ENCODE data around the gene AFTPH. TPM values are rescaled to one million over a fixed set of nuclear protein-coding genes. Genes with fewer than 3 reads are reported as not detected.

The AFTPH gene
- total RNA-seq, 1 experiment from 2014 or later: 14.9 TPM

- POLR2A ChIA-PET: no interaction called here
- 0 out of 2 replicates have a peak, but pooled peaks have one; percentile 18 for TF ChIP-seq CTCF (IDR thresholded peaks at IDR 0.05)
- TF ChIP-seq AFF4 (CRISPR knock-in tag; IDR thresholded peaks at IDR 0.05; ENCODE audit: borderline replicate concordance): no peak
- H3K4me1 Mint-ChIP-seq: no peaks in the 10 kb centered on the region
- DNase-seq (ENCODE audit: low spot score) (no peak), ATAC-seq (no peak)
- no peak overlapping the region for H3K4me3 Mint-ChIP-seq
- CTCF ChIA-PET: interaction anchor here (0.8 to 2.2 kb wide), 24 partner anchors 9 to 537 kb away, joined by 3 to 17 read pairs (median 3); no protein-coding TSS in a partner anchor
- H3K27ac Mint-ChIP-seq: no peak overlapping the region
- H3K27me3 Mint-ChIP-seq (ENCODE audit: low read depth): no peaks in the 10 kb centered on the region
- no peaks in the 10 kb centered on the region for H3K9me3 Mint-ChIP-seq
- peaks cover 16% of the 10 kb centered on the region; the same call in 1 of the 2 replicates for H3K36me3 Mint-ChIP-seq
Observed at GRCh38 chr2:64586883-64587481, 62.9 kb downstream of the AFTPH start.

GRCh38 chr2:64587561-64587960 lies 63.4 kb downstream of the AFTPH start:
- ChIA-PET CTCF (interaction anchor here (0.8 to 2.2 kb wide), 23 partner anchors 9 to 538 kb away, joined by 3 to 17 read pairs (median 3); no protein-coding TSS in a partner anchor), POLR2A (no interaction called here)
- Mint-ChIP-seq H3K27ac (no peak overlapping the region), H3K9me3 (no peaks in the 10 kb centered on the region), H3K4me1 (no peaks in the 10 kb centered on the region), H3K4me3 (no peak overlapping the region), H3K36me3 (peaks cover 18% of the 10 kb centered on the region; the same call in 1 of the 2 replicates), H3K27me3 (ENCODE audit: low read depth) (no peaks in the 10 kb centered on the region)
- no peak for ATAC-seq
- no peak for DNase-seq (ENCODE audit: low spot score)
- TF ChIP-seq IRF1 (CRISPR knock-in tag; IDR thresholded peaks at IDR 0.05) (no peak), PRDM15 (CRISPR knock-in tag; IDR thresholded peaks at IDR 0.05) (no peak), USF2 (CRISPR knock-in tag; IDR thresholded peaks at IDR 0.05) (no peak), PRRX2 (CRISPR knock-in tag; IDR thresholded peaks at IDR 0.05) (no peak), RELA (CRISPR knock-in tag; IDR thresholded peaks at IDR 0.05; ENCODE audit: borderline replicate concordance) (no peak), SOX15 (CRISPR knock-in tag; IDR thresholded peaks at IDR 0.05) (no peak), E2F4 (CRISPR knock-in tag; IDR thresholded peaks at IDR 0.05; ENCODE audit: borderline replicate concordance, low read depth) (no peak), ZNF532 (CRISPR knock-in tag; IDR thresholded peaks at IDR 0.05; ENCODE audit: borderline replicate concordance) (no peak), MXD4 (CRISPR knock-in tag; IDR thresholded peaks at IDR 0.05; ENCODE audit: borderline replicate concordance) (no peak), ZBTB21 (CRISPR knock-in tag; IDR thresholded peaks at IDR 0.05; ENCODE audit: borderline replicate concordance) (no peak), PREB (CRISPR knock-in tag; IDR thresholded peaks at IDR 0.05; ENCODE audit: borderline replicate concordance) (no peak), NR1H2 (CRISPR knock-in tag; IDR thresholded peaks at IDR 0.05) (no peak)
